Uterus (tissue), 2 donors: ENCODE data around the gene MEGF10.

ENCODE experiments used
- CTCF ChIP-seq, 4 experiments: fragments of 200-600 bp in 2 of 4; fragments of 450-650 bp in 2 of 4; sonication (generic) in 2 of 4; IDR thresholded peaks; one replicate each; pipeline ENCODE4 v1.5.1; 2016 to 2019; ENCODE audit warnings: antibody characterized with exemption in 4 of 4, mild to moderate bottlenecking in 2 of 4, moderate library complexity in 1 of 4
- POLR2A ChIP-seq, 2 donors: fragments of 450-650 bp; IDR thresholded peaks; one replicate each; pipeline ENCODE4 v1.6.1; 2016; ENCODE audit warnings: antibody characterized with exemption in 2 of 2, mild to moderate bottlenecking in 1 of 2, moderate library complexity in 1 of 2

- no peak for TF ChIP-seq POLR2A (IDR thresholded peaks at IDR 0.05)
- no peak for TF ChIP-seq CTCF (IDR thresholded peaks at IDR 0.05)
These were observed 160.5 kb downstream of the MEGF10 start for GRCh38 chr5:127451096-127451495.
